K562 (cell line): ENCODE results near the gene TENM3.

Source experiments
- MED1 ChIP-seq: sonication (generic); formaldehyde crosslinking; IDR thresholded peaks from 2 replicates; pipeline ENCODE4 v1.8.1; 2023; ENCODE audit warnings: missing genetic modification reagents, borderline replicate concordance
- NUFIP1 ChIP-seq: fragments of 450-650 bp; IDR thresholded peaks from 2 replicates; pipeline ENCODE4 v1.6.1; 2018; ENCODE audit not compliant: partially characterized antibody
- ZNF253 ChIP-seq: fragments of 250-450 bp; sonication (Bioruptor Pico); conservative IDR thresholded peaks from 2 replicates; pipeline ENCODE4 v1.6.1; 2021; ENCODE audit warnings: mild to moderate bottlenecking

DNA sequence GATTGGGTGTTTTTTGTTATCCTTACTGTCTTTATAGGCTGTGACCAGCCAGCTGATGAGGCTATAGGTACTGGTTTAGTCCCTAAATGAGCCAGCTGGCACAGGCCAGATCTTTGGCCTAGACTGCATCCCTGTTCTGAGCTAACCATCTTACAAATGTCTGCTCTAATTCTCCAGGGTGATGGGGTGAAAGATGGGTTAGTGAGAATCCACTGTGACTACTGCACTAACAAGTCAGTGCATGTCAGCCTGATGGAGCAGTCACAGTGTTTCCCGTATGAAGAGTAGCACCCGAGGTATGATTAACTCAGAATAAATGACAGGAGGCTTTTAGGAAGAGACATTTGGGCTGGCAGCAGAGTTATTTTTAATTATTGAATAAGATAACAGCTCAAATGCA is 493.0 kb downstream of the TENM3 start:
- TF ChIP-seq MED1 (no peak), ZNF253 (no peak), NUFIP1 (no peak)
